ENCODE measurements around the gene KANSL1. TPM values are rescaled to one million over a fixed set of nuclear protein-coding genes. Genes with fewer than 3 reads are reported as not detected.

The KANSL1 gene
- total RNA-seq, 2 donors from 2014 or later = 137 to 144 TPM

- H3K27me3 Mint-ChIP-seq (ENCODE audit: insufficient read depth) = no peaks in the 10 kb centered on the region
- H3K9me3 Mint-ChIP-seq = no peaks in the 10 kb centered on the region
- no peak overlapping the region for H3K4me3 ChIP-seq (ENCODE audit: low read length)
- no peaks in the 10 kb centered on the region for H3K27me3 ChIP-seq (ENCODE audit: control insufficient read depth, insufficient read depth, low read length, poor library complexity, severe bottlenecking)
- peaks cover 7% of the 10 kb centered on the region for H3K4me1 ChIP-seq (ENCODE audit: control insufficient read depth, insufficient read depth, low read length)
- WGBS, 2 experiments (ENCODE audit: insufficient coverage in 1 of 2, insufficient read length in 1 of 2) = 94 to 95% methylated on average over 12 to 17 of the region's 17 CpGs
- DNase-seq = peak; percentile 76
- H3K9ac ChIP-seq (ENCODE audit: extremely low read depth, low read length, poor library complexity, severe bottlenecking) = no peak overlapping the region
- no peaks in the 10 kb centered on the region for H3K9me3 ChIP-seq (ENCODE audit: control insufficient read depth, low read length)
- peak overlapping the region; percentile 82 for H3K27ac Mint-ChIP-seq
- H3K36me3 ChIP-seq (ENCODE audit: control insufficient read depth, insufficient read depth, low read length) = peaks cover 51% of the 10 kb centered on the region
- no peak overlapping the region for H3K4me3 Mint-ChIP-seq
- TF ChIP-seq CTCF (conservative IDR thresholded peaks at IDR 0.05) = peak; percentile 44
- peaks cover 33% of the 10 kb centered on the region for H3K4me1 Mint-ChIP-seq
- peaks cover 50% of the 10 kb centered on the region for H3K36me3 Mint-ChIP-seq (ENCODE audit: low read depth)
- peak overlapping the region; percentile 42 for H3K27ac ChIP-seq (ENCODE audit: low read depth, low read length)
Observed at GRCh38 chr17:46026166-46027047, 166.8 kb downstream of the KANSL1 start.

- no peak overlapping the region for H3K27ac ChIP-seq (ENCODE audit: low read depth, low read length)
- H3K27me3 Mint-ChIP-seq (ENCODE audit: insufficient read depth) = no peaks in the 10 kb centered on the region
- no peaks in the 10 kb centered on the region for H3K27me3 ChIP-seq (ENCODE audit: control insufficient read depth, insufficient read depth, low read length, poor library complexity, severe bottlenecking)
- H3K9me3 Mint-ChIP-seq = no peaks in the 10 kb centered on the region
- H3K4me1 ChIP-seq (ENCODE audit: control insufficient read depth, insufficient read depth, low read length) = peaks cover 7% of the 10 kb centered on the region
- no peak for DNase-seq
- H3K9ac ChIP-seq (ENCODE audit: extremely low read depth, low read length, poor library complexity, severe bottlenecking) = no peak overlapping the region
- WGBS, 2 experiments (ENCODE audit: insufficient coverage in 1 of 2, insufficient read length in 1 of 2) = 94 to 95% methylated on average over 6 to 7 of the region's 8 CpGs
- H3K27ac Mint-ChIP-seq = no peak overlapping the region
- H3K36me3 ChIP-seq (ENCODE audit: control insufficient read depth, insufficient read depth, low read length) = peaks cover 44% of the 10 kb centered on the region
- TF ChIP-seq CTCF (conservative IDR thresholded peaks at IDR 0.05) = no peak
- no peak overlapping the region for H3K4me3 ChIP-seq (ENCODE audit: low read length)
- peaks cover 33% of the 10 kb centered on the region for H3K4me1 Mint-ChIP-seq
- H3K9me3 ChIP-seq (ENCODE audit: control insufficient read depth, low read length) = no peaks in the 10 kb centered on the region
- peaks cover 45% of the 10 kb centered on the region for H3K36me3 Mint-ChIP-seq (ENCODE audit: low read depth)
- no peak overlapping the region for H3K4me3 Mint-ChIP-seq
Observed at GRCh38 chr17:46025510-46026165, 167.6 kb downstream of the KANSL1 start.

- peaks cover 7% of the 10 kb centered on the region for H3K4me1 ChIP-seq (ENCODE audit: control insufficient read depth, insufficient read depth, low read length)
- no peaks in the 10 kb centered on the region for H3K9me3 ChIP-seq (ENCODE audit: control insufficient read depth, low read length)
- no peak overlapping the region for H3K4me3 ChIP-seq (ENCODE audit: low read length)
- TF ChIP-seq CTCF (conservative IDR thresholded peaks at IDR 0.05) = no peak
- Mint-ChIP-seq H3K27me3 (ENCODE audit: insufficient read depth) (no peaks in the 10 kb centered on the region), H3K9me3 (no peaks in the 10 kb centered on the region), H3K4me1 (peaks cover 33% of the 10 kb centered on the region), H3K4me3 (no peak overlapping the region), H3K36me3 (ENCODE audit: low read depth) (peaks cover 40% of the 10 kb centered on the region), H3K27ac (no peak overlapping the region)
- peak overlapping the region; percentile 0 for H3K27ac ChIP-seq (ENCODE audit: low read depth, low read length)
- no peaks in the 10 kb centered on the region for H3K27me3 ChIP-seq (ENCODE audit: control insufficient read depth, insufficient read depth, low read length, poor library complexity, severe bottlenecking)
- H3K36me3 ChIP-seq (ENCODE audit: control insufficient read depth, insufficient read depth, low read length) = peaks cover 38% of the 10 kb centered on the region
- H3K9ac ChIP-seq (ENCODE audit: extremely low read depth, low read length, poor library complexity, severe bottlenecking) = no peak overlapping the region
- 90 to 94% methylated on average over 4 to 10 of the region's 10 CpGs for WGBS, 2 experiments (ENCODE audit: insufficient coverage in 1 of 2, insufficient read length in 1 of 2)
- no peak for DNase-seq
Observed at GRCh38 chr17:46025060-46025459, 168.2 kb downstream of the KANSL1 start.
